HCT116 (cell line): ENCODE results near the gene PKP1. TPM values are rescaled to one million over a fixed set of nuclear protein-coding genes. Genes with fewer than 3 reads are reported as not detected.

Source experiments
- ATAC-seq: fragments of 200-7000 bp; cut with Tn5 transposase; 2 replicates; pipeline ENCODE4 v1.9.1; 2020; ENCODE audit warnings: mild to moderate bottlenecking, moderate library complexity
- BruUV-seq: library from RNA; stranded (reverse); fragments of 400-500 nt; replicated peaks from 2 replicates; lab custom pipeline; 2021; lab: Mats Ljungman, UMichigan
- CTCF ChIA-PET: fragments of 300-600 bp; sonication (Branson Sonifier 250); formaldehyde crosslinking; loops from one replicate; lab custom pipeline; 2021; ENCODE audit warnings: antibody characterized with exemption; lab: Charles Lee
- POLR2A ChIA-PET: fragments of 300-600, 350-600 bp; sonication (Branson Sonifier 250); formaldehyde crosslinking; loops from one replicate; lab custom pipeline; 2021; ENCODE audit warnings: antibody characterized with exemption; lab: Charles Lee
- RAD21 ChIA-PET, 2 experiments: fragments of 300-600 bp; sonication (Branson Sonifier 250); formaldehyde crosslinking; loops; one replicate each; lab custom pipeline; 2023; ENCODE audit warnings: low total read pairs in 2 of 2; ENCODE audit not compliant: uncharacterized antibody in 2 of 2, unreplicated experiment in 2 of 2, low non-redundant PET in 1 of 2; lab: Charles Lee
- DNase-seq: peaks from one replicate; pipeline ENCODE4 v3.0.0-alpha.2; 2010; ENCODE audit warnings: low read depth, low spot score
- H2AFZ ChIP-seq: fragments of 200-600 bp; shearing (Covaris generic), sonication (generic); 2 replicates; pipeline ENCODE4 v1.6.1; 2017; ENCODE audit warnings: low read depth, mixed run types, mixed read lengths, antibody characterized with exemption, low read length; ENCODE audit not compliant: poor library complexity, severe bottlenecking
- H3K27ac ChIP-seq: 2 replicates; pipeline ENCODE4 v1.5.1; 2012; ENCODE audit warnings: low read depth, low read length
- H3K27me3 ChIP-seq: fragments of 200-600 bp; sonication (generic); 2 replicates; pipeline ENCODE4 v1.6.1; 2016; ENCODE audit warnings: mixed run types, low read length, mixed read lengths; ENCODE audit not compliant: insufficient read depth
- H3K36me3 ChIP-seq, 2 experiments: fragments of 200-500 bp in 1 of 2; fragments of 200-600 bp in 1 of 2; sonication (Bioruptor generic) in 1 of 2; sonication (generic) in 1 of 2; 2 replicates each; pipeline versions ENCODE4 v1.5.1 to v1.6.1; 2014 to 2016; ENCODE audit warnings: low read length in 2 of 2, inconsistent platforms in 1 of 2, mixed read lengths in 1 of 2, mixed run types in 1 of 2; ENCODE audit not compliant: insufficient read depth in 2 of 2, control insufficient read depth in 1 of 2
- H3K4me1 ChIP-seq, 2 experiments: fragments of 200-600 bp in 1 of 2; sonication (generic) in 1 of 2; 2 replicates each; pipeline versions ENCODE4 v1.5.1 to v1.6.1; 2012 to 2017; ENCODE audit warnings: low read length in 2 of 2, inconsistent platforms in 1 of 2, mild to moderate bottlenecking in 1 of 2, mixed read lengths in 1 of 2, mixed run types in 1 of 2, moderate library complexity in 1 of 2; ENCODE audit not compliant: insufficient read depth in 2 of 2, control insufficient read depth in 1 of 2
- H3K4me2 ChIP-seq: fragments of 200-600 bp; sonication (generic); 2 replicates; pipeline ENCODE4 v1.6.1; 2017; ENCODE audit warnings: mixed run types, low read length, mixed read lengths
- H3K4me3 ChIP-seq, 2 experiments: fragments of 200-600 bp in 1 of 2; sonication (generic) in 1 of 2; replicated peaks in 1 of 2; 2 replicates each; pipeline ENCODE4 v1.5.1; 2011 to 2016; ENCODE audit warnings: low read length in 2 of 2, control low read depth in 1 of 2, low read depth in 1 of 2, mild to moderate bottlenecking in 1 of 2, mixed read lengths in 1 of 2, mixed run types in 1 of 2
- H3K79me2 ChIP-seq: fragments of 200-600 bp; sonication (generic); 2 replicates; pipeline ENCODE4 v1.6.1; 2017; ENCODE audit warnings: mild to moderate bottlenecking, mixed run types, low read length, moderate library complexity, mixed read lengths; ENCODE audit not compliant: insufficient read depth
- H3K9ac ChIP-seq: fragments of 200-600 bp; sonication (generic); 2 replicates; pipeline ENCODE4 v1.6.1; 2016; ENCODE audit warnings: low read length, mixed read lengths
- H3K9me2 ChIP-seq: fragments of 200-600 bp; sonication (generic), shearing (Covaris generic); 2 replicates; pipeline ENCODE4 v1.6.1; 2017; ENCODE audit warnings: mixed run types, mild to moderate bottlenecking, moderate library complexity; ENCODE audit not compliant: insufficient read depth
- H3K9me3 ChIP-seq, 2 experiments: fragments of 200-500 bp in 1 of 2; fragments of 200-600 bp in 1 of 2; sonication (Bioruptor generic) in 1 of 2; sonication (generic) in 1 of 2; 2 replicates each; pipeline ENCODE4 v1.6.1; 2014 to 2017; ENCODE audit warnings: low read length in 2 of 2, mixed read lengths in 2 of 2, inconsistent platforms in 1 of 2, low read depth in 1 of 2, mild to moderate bottlenecking in 1 of 2, mixed run types in 1 of 2, moderate library complexity in 1 of 2; ENCODE audit not compliant: control insufficient read depth in 1 of 2, insufficient read depth in 1 of 2
- H4K20me1 ChIP-seq: fragments of 200-600 bp; sonication (generic), shearing (Covaris generic); 2 replicates; pipeline ENCODE4 v1.6.1; 2017; ENCODE audit warnings: mixed run types, mild to moderate bottlenecking, moderate library complexity; ENCODE audit not compliant: insufficient read depth
- ATF3 ChIP-seq: IDR thresholded peaks from 2 replicates; pipeline ENCODE4 v1.6.1; 2012
- CBX3 ChIP-seq: IDR thresholded peaks from 2 replicates; pipeline ENCODE4 v1.6.1; 2012; ENCODE audit warnings: low read depth
- EZH2 ChIP-seq: fragments of 200-600 bp; sonication (generic); IDR thresholded peaks from 2 replicates; pipeline ENCODE4 v1.6.1; 2017; ENCODE audit warnings: antibody characterized with exemption, mixed run types
- JUND ChIP-seq: IDR thresholded peaks from 2 replicates; pipeline ENCODE4 v1.6.1; 2012
- MAX ChIP-seq: IDR thresholded peaks from 2 replicates; pipeline ENCODE4 v1.6.1; 2012
- RAD21 ChIP-seq: IDR thresholded peaks from 2 replicates; pipeline ENCODE4 v1.6.1; 2012; ENCODE audit warnings: low read depth, mild to moderate bottlenecking
- SRF ChIP-seq: IDR thresholded peaks from 2 replicates; pipeline ENCODE4 v1.6.1; 2012; ENCODE audit warnings: low read depth
- YY1 ChIP-seq: IDR thresholded peaks from 2 replicates; pipeline ENCODE4 v1.6.1; 2011; ENCODE audit warnings: low read length, low read depth, moderate library complexity, mild to moderate bottlenecking; ENCODE audit not compliant: insufficient replicate concordance; ENCODE audit errors: extremely low read depth
- ZBTB33 ChIP-seq: IDR thresholded peaks from 2 replicates; pipeline ENCODE4 v1.6.1; 2011; ENCODE audit warnings: mild to moderate bottlenecking, low read length, moderate library complexity; ENCODE audit not compliant: insufficient replicate concordance; ENCODE audit errors: extremely low read depth
- ZNF274 ChIP-seq: fragments of 200-500 bp; sonication (Bioruptor generic); IDR thresholded peaks from 2 replicates; pipeline ENCODE4 v1.6.1; 2014; ENCODE audit warnings: mild to moderate bottlenecking, low read depth, low read length, inconsistent platforms
- intact Hi-C: fragments of 100-400 bp; cut with micrococcal nuclease; formaldehyde crosslinking; loops from 2 replicates; pipeline ENCODE4 v1.10.0; 2022
- total RNA-seq: library from RNA; stranded (reverse); gene quantifications from one replicate; pipeline ENCODE4 v1.2.1, GENCODE V29; 2021; ENCODE audit not compliant: unreplicated experiment

The PKP1 gene
- total RNA-seq, 1 experiment from 2014 or later, result 0.07 TPM

GRCh38 chr1:201321826-201322390 is 38.6 kb downstream of the PKP1 start:
- no peaks in the 10 kb centered on the region for H3K36me3 ChIP-seq
- no peak overlapping the region for H3K27ac ChIP-seq
- intact Hi-C loops, result no loop called here
- TF ChIP-seq RAD21 (no peak), ATF3 (no peak), MAX (no peak), ZBTB33 (no peak), JUND (no peak), ZNF274 (no peak), YY1 (no peak), SRF (no peak), CBX3 (no peak), EZH2 (no peak)
- ChIA-PET RAD21 (no interaction called here), CTCF (no interaction called here), POLR2A (no interaction called here)
- no peaks in the 10 kb centered on the region for H3K79me2 ChIP-seq
- no peaks in the 10 kb centered on the region for H3K9me3 ChIP-seq
- H3K4me3 ChIP-seq, result no peak overlapping the region
- H3K4me2 ChIP-seq, result no peak overlapping the region
- no peaks in the 10 kb centered on the region for H4K20me1 ChIP-seq
- no peaks in the 10 kb centered on the region for H3K4me1 ChIP-seq
- no peak overlapping the region for H3K9ac ChIP-seq
- DNase-seq (no peak), ATAC-seq (no peak)
- no peaks in the 10 kb centered on the region for H3K9me2 ChIP-seq
- no peak overlapping the region for H2AFZ ChIP-seq
- BruUV-seq, result no TSS peak
- H3K27me3 ChIP-seq, result no peaks in the 10 kb centered on the region
